ENCODE results near the gene XPO1.
"Not testable (repeated sequence)": the region's sequence is repeated elsewhere in the genome, so short reads cannot be mapped to it uniquely, and the experiment has no call there.

Gene XPO1, protein sequence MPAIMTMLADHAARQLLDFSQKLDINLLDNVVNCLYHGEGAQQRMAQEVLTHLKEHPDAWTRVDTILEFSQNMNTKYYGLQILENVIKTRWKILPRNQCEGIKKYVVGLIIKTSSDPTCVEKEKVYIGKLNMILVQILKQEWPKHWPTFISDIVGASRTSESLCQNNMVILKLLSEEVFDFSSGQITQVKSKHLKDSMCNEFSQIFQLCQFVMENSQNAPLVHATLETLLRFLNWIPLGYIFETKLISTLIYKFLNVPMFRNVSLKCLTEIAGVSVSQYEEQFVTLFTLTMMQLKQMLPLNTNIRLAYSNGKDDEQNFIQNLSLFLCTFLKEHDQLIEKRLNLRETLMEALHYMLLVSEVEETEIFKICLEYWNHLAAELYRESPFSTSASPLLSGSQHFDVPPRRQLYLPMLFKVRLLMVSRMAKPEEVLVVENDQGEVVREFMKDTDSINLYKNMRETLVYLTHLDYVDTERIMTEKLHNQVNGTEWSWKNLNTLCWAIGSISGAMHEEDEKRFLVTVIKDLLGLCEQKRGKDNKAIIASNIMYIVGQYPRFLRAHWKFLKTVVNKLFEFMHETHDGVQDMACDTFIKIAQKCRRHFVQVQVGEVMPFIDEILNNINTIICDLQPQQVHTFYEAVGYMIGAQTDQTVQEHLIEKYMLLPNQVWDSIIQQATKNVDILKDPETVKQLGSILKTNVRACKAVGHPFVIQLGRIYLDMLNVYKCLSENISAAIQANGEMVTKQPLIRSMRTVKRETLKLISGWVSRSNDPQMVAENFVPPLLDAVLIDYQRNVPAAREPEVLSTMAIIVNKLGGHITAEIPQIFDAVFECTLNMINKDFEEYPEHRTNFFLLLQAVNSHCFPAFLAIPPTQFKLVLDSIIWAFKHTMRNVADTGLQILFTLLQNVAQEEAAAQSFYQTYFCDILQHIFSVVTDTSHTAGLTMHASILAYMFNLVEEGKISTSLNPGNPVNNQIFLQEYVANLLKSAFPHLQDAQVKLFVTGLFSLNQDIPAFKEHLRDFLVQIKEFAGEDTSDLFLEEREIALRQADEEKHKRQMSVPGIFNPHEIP (N-terminal part only)

DNA sequence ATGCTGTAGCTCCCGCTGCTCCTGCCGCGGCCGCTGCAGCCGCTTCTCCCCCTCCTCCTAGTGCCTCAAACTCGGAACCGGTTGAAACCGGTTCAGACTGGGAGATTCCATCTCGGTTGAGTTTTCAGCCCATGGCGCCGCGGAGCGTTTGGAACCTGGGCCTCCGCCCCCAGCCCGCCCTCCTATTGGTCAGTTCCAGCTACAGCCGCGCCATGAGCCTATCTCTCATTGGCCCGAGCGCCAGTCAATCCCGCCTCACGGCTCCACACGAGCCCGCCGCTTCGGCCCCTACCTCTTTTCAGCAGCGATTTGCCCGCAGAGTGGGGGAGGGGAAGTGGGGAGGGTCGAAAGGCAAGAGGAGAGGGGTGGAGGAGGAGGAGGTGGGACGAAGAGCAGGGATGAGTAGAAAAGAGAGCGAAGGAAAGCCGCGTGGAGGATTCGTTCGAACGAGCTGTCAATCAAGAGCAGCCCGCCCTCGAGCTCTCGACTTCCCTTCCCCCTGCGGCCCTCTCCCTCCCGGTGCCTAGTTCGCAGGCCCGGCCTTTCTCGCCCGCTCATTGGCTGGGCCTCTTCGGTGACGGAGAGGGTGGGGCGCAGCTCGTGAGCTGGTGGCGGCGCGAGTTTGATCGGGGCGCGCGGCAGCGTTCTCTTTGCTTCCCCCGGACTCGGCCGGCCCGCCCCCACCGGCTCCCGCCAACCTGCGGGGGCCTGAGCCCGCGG lies at the start of gene XPO1:
Gene XPO1 (minus strand): TSS at position 157 of the 720 bp plus-strand sequence. CDS start 4,459 bp downstream, outside the sequence.
- peak; percentile 96 to 98 for DNase-seq (ENCODE audit: low read depth in 2 of 2)

DNA sequence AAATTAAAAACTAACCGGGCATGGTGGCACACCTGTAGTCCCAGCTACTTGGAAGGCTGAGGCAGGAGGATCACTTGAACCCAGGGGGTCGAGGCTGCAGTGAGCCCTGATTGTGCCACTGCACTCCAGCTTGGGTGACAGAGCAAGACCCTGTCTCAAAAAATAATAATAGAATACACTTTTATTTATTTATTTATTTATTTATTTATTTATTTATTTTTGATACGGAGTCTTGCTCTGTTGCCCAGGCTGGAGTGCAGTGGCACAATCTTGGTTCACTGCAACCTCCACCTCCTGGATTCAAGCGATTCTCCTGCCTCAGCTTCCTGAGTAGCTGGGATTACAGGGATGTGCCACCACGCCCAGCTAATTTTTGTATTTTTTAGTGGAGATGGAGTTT lies 48.8 kb upstream of the XPO1 start:
- DNase-seq (ENCODE audit: low read depth in 2 of 2), result not testable (repeated sequence)

DNA sequence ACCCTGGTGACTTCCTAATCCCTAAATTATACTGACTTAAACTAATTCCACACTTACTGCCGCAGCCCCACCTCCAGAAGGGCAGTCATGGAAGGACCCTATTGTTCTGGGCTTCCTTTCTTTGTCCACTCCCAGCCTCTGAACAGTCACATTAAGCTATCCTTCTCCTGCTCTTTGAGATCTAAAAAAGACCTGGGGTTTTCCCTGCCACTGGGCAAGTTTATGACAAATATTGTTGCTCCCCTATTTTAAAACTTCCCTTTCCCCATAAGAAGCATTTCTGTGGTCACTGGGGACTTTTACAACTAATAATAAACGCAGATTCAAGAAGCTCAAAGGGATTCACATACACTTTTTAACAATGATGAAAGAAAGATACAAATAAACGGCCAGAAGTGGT lies 47.2 kb upstream of the XPO1 start:
- DNase-seq (ENCODE audit: low read depth in 2 of 2), result no peak

DNA sequence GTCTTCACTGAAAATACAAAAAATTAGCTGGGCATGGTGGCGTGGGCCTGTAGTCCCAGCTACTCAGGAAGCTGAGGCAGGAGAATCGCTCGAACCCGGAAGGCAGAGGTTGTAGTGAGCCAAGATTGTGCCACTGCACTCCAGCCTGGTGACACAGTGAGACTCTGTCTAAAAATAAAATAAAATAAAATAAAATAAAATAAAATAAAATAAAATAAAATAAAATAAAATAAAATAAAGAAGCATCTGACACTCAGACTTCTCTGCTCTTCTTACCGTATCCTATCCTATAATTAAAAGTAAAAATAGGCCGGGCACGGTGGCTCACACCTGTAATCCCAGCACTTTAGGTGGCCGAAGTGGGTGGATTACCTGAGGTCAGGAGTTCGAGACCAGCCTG lies 46.2 kb upstream of the XPO1 start:
- DNase-seq (ENCODE audit: low read depth in 2 of 2), result not testable (repeated sequence)

GRCh38 chr2:61582165-61582564 lies 44.0 kb upstream of the XPO1 start:
- no peak for DNase-seq (ENCODE audit: low read depth in 2 of 2)

GRCh38 chr2:61581716-61582115 lies 43.6 kb upstream of the XPO1 start:
- no peak for DNase-seq (ENCODE audit: low read depth in 2 of 2)

- no peak for DNase-seq (ENCODE audit: low read depth in 2 of 2)
These were observed 37.3 kb upstream of the XPO1 start for GRCh38 chr2:61575447-61575859.

DNA sequence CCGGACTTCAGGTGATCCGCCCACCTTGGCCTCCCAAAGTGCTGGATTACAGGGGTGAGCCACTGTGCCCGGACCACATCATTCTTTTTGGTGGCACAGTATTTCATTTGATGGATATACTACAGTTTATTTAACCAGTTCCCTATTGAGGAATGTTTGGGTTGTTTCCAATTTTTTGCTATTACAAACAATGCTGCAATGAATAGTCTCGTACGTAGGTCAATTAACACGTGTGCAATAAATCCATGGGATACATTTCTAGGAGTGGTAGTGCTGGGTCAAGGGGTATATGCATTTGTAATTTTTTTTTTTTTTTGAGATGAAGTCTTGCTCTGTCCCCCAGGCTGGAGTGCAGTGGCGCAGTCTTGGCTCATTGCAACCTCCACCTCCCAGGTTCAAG lies 28.4 kb upstream of the XPO1 start:
- no peak for DNase-seq (ENCODE audit: low read depth in 2 of 2)

- DNase-seq (ENCODE audit: low read depth in 2 of 2), result no peak
These were observed 24.5 kb upstream of the XPO1 start for GRCh38 chr2:61562615-61563014.

DNA sequence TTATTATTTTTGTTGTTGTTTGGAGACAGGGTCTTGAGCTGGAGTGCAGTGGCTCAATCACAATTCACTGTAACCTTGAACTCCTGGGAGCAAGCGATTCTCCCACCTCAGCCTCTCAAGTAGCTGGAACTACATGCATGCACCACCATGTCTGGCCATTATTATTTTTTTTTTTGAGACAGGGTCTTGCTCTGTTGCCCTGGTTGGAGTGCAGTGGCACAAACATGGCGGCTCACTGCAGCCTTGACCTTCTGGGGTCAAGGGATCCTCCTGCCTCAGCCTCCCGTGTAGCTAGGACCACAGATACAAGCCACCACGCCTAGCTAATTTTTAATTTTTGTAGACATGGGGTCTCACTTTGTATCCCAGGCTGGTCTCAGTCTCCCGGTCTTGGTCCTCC lies 20.0 kb upstream of the XPO1 start:
- no peak for DNase-seq (ENCODE audit: low read depth in 2 of 2)

DNA sequence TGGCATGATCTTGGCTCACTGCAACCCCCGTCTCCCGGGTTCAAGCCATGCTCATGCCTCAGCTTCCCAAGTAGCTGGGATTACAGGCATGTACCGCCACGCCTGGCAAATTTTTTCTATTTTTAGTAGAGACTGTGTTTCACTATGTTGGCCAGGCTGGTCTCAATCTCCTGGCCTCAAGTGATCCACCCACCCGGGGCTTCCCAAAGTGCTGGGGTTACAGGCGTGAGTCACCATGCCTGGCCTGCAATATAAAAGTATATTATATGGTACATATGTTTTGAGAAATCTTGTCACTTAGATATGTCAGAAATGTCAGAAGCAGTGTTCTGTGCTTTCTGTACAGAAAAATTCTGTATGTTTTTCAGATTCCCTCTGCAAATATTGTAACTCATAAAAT lies 19.2 kb upstream of the XPO1 start:
- no peak for DNase-seq (ENCODE audit: low read depth in 2 of 2)

- no peak for DNase-seq (ENCODE audit: low read depth in 2 of 2)
These were observed 16.4 kb upstream of the XPO1 start for GRCh38 chr2:61554604-61555003.

GRCh38 chr2:61550375-61551209 lies 12.4 kb upstream of the XPO1 start:
- DNase-seq (ENCODE audit: low read depth in 2 of 2), result no peak

GRCh38 chr2:61549546-61549945 lies 11.4 kb upstream of the XPO1 start:
- no peak for DNase-seq (ENCODE audit: low read depth in 2 of 2)

DNA sequence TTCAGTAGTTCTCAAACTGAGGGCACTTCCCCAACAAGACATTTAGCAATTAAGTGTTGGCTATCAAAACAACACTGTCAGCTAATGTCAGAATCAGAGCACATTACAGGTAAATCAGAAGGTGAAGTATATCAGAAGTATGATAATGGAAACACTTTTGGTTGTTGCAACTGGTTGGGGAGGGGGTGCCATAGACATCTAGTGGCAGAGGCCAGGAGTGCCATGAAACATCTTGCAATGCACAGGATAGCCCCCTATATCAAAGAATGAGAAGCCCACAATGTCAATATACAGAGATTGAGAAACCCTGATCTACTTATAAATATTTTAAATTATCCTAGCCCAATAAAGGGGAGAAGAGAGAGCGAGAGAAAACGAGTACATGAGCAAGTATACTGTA lies 4.9 kb upstream of the XPO1 start:
- DNase-seq (ENCODE audit: low read depth in 2 of 2), result no peak

GRCh38 chr2:61540167-61540566 lies 2.0 kb upstream of the XPO1 start:
- not testable (repeated sequence) for DNase-seq (ENCODE audit: low read depth in 2 of 2)

DNA sequence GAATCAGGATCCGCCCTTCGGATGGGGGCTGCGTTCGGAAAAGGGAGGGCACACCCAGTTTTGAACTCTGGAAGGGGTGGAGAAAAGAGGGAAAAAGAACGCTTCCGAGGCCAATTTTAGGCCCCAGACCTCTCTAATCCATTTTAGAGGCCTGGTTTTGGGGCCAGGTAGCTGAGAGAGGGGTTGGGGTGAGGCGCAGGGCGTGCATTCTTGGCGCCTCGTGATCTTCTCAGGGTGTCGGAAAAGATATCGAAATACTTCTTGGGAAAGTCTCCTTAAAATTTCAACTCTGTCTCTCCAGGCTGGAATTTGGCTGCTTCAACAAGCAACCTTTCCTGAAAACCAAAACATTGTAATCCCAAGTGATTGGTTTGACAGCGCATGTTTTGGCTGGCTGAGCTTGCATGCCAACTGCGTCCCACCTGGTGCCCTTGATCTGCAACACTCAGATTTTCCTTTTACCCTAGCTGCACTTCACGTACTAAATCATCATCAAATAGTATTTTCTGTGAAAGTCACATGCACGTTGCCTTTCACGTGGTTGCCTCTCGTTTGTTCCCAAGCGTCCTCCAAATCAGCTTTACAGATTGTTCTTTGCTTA lies 864 bp upstream of the XPO1 start:
- peak; percentile 47 to 53 for DNase-seq (ENCODE audit: low read depth in 2 of 2)

GRCh38 chr2:61537950-61538199 lies 281 bp downstream of the XPO1 start:
- DNase-seq (ENCODE audit: low read depth in 2 of 2), result no peak

DNA sequence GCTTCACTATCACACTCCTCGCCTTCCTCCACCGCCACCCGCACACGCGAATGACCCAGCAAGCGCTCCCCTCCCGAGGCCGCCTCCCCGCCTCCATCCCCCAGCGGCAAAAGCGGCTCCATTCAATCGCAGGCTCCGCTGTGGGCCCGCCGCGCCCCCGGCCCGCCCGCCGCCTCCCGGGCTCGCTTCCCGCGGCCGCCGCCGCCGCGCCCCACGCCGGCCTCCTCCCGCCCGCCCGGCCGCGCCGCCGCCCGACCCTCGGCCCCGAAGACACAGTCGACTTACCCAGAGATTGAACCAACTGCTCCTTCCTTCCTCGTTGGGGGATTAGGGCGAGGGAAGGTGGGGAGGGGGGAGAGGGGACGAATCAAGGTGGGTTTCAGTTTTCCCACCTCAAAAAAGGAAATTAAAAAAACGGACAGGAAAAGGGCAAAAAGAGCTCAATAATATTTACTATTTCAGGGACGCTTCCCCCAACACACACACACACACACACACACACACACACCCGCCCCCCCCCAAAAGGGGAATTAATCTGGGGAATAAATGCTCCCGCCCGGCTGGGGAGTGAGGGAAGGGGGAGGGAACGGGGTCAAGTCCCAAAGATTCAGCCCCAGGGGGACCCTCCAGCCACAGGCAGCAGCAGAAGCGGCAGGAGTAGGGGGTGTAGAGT lies 743 bp downstream of the XPO1 start:
- peak; percentile 1 to 42 for DNase-seq (ENCODE audit: low read depth in 2 of 2)
